HG03521 (cell line): ENCODE measurements around the gene CRYBG3.
A peak's percentile ranks its signal among the peaks of the same experiment; 100 is the strongest.
"Not testable (repeated sequence)": the region's sequence is repeated elsewhere in the genome, so short reads cannot be mapped to it uniquely, and the experiment has no call there.

Experiments used
- ATAC-seq: cut with Tn5 transposase; IDR thresholded peaks from one replicate; pipeline ENCODE4 v1.9.1; 2021; ENCODE audit warnings: mild to moderate bottlenecking, moderate library complexity; ENCODE audit not compliant: unreplicated experiment

The CRYBG3 gene

DNA sequence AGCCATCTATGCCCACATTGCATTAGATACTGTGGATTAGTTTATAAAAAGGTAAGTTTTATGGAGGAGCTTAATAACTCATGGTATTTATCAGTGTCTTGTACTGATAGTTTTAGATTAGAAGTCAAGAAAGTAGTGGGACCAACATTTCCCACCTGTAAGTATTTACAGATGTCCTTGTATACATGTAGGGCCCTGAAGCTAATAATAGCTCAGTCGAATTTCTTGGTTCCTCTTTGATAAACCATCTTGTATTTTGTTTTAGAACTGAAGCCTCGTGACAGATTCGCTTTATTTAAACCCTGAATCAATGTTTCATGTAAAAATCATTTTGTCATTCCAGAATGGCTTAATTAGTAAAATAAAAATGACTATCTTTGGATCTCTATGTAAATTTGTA lies 73.4 kb downstream of the CRYBG3 start:
- peak; percentile 71 for ATAC-seq

DNA sequence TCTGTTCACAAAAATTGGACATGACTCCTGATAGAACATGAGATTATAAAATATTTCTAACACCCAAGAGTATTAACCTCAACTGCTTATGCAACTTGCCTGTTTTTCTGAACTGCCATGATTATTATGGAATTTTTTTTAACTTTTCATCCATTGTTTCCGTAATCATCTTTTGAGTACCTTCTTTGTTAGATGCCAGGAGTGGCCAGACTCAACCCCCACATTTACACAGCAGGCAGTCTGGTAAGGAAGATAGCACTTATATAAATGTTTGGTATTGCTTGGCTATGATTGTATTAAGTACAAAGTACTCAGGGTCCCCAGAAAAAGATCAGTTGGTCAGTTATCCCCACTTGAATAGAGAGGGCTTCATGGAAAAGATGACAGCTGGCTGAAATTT lies 74.3 kb downstream of the CRYBG3 start:
- ATAC-seq = no peak

DNA sequence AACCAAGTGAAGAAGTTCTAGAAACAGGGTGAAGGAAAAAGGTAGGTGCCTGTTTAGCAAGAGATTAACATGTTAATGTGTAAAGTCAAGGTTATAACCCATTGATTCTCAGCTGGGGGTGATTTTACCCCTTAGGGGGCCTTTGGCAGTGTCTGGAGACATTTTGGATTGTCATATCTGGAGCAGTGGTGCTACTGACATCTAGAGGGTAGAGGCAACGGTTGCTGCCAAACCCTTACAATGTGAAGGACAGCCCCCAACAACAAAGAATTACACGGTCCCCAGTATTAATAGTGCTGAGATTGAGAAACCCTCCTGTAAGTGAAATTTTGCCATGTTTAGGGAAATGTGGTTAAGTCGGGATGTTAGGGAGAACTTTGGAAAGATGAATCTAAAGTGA lies 74.7 kb downstream of the CRYBG3 start:
- no peak for ATAC-seq

DNA sequence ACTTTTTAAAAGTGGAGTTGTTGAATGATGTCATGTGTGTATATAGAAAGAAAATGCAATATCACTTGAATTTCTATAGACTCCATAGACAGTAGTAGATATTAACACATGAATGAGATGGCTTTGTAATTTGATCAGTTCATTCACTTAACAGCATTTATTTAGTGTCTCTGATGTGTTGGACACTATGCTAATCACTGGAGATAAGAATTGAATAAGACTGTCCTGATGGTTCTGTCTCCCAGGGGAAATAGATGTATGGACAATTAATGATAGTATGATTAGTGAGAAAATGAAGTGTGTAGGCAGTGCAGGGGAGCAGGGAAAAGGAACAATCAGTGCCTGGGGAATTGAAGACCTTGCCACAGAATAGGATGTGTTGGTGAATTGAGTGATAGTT lies 77.5 kb downstream of the CRYBG3 start:
- no peak for ATAC-seq

DNA sequence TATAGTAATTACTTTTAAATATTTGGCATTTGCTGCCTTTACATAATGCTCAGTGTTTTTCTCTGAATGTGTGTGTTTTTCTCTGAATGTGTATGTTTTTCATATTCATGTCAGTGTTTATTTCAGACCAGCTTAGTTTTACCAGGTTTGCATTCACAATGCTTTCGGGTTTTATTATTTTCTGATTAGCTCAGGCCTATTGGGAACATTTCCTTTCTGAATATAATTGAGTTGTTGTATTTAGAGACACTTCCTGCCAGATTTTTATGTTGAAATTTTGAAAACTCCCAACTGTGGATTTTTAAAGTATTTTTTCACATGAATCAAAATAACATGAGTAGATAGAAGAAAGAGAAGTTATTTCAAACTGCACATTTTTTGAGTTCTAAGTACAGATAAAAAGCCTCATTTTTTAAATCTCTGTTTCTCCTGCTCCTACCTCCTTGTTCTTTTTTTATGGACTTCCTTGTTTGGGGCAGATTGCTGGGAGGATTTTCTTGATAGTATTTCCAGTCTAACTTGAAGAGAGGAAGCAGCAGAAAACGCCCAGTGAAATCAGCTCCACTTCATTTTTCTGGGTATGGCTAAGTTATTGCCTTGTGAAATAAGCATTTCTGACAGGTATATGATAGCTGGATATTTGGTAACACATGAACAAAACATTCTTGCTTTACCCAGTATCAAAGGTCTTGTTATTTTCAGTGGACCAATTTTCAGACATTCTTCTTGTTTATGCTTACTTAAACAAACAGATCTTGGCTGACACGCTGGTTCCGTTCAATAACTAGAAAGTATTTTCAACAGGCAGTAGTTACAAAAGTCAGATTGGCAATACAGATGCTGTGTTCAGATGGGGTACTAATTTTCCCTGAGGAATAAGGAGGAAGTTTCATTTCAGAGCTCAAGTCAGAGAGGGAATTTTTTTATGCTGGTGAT lies 79.8 kb downstream of the CRYBG3 start:
- ATAC-seq = no peak

DNA sequence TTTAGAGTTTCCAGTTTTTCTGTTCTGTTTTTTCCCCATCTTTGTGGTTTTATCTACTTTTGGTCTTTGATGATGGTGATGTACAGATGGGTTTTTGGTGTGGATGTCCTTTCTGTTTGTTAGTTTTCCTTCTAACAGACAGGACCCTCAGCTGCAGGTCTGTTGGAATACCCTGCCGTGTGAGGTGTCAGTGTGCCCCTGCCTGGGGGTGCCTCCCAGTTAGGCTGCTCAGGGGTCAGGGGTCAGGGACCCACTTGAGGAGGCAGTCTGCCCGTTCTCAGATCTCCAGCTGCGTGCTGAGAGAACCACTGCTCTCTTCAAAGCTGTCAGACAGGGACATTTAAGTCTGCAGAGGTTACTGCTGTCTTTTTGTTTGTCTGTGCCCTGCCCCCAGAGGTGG lies 88.0 kb downstream of the CRYBG3 start:
- not testable (repeated sequence) for ATAC-seq

DNA sequence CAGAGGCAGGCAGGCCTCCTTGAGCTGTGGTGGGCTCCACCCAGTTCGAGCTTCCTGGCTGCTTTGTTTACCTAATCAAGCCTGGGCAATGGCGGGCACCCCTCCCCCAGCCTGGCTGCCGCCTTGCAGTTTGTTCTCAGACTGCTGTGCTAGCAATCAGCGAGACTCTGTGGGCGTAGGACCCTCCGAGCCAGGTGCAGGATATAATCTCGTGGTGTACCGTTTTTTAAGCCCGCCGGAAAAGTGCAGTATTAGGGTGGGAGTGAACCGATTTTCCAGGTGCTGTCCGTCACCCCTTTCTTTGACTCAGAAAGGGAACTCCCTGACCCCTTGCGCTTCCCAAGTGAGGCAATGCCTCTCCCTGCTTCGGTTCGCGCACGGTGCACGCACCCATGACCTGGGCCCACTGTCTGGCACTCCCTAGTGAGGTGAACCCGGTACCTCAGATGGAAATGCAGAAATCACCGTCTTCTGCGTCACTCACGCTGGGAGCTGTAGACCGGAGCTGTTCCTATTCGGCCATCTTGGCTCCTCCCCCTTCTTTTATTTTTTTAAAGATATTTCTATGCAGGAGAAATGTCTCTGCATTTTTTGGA lies 88.5 kb downstream of the CRYBG3 start:
- not testable (repeated sequence) for ATAC-seq

DNA sequence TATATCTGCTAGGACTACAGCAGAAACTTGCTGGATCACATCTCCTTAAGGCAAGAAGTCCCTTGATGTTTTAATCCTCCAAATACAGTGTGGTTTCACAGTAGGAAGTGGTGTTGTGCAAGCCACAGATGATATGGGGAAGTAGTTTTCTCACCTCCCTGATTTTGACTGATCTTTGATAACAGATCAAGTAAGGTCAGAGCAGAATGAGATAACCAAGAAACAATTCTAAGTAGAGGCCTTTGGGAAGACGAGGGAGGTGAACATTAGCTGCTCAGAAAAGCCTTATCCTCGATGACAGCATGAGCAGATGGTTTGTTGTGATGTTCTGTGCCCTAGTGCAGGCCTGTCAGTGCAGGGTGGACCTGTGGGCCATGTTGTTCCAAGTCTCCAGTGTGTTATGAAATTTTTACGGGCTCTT lies 89.1 kb downstream of the CRYBG3 start:
- ATAC-seq = no peak

DNA sequence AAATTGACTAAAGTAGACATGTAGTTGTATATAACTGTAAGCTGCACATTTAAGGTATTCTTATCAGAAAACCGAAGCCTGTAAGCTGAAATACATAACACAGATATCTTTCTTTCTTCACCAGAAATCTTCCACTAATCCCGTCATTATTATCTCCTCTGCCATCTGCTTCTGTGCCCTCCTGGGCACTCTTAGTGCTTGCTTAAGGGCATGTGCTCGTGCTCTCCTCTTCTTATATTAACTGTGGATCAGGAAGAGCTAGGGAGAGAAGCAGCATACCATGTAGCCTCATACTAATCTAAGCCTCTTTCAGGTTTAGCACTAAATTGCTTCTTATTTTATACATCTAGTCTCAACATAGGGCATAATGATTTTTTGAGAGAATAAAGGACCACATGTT lies 89.6 kb downstream of the CRYBG3 start:
- no peak for ATAC-seq

DNA sequence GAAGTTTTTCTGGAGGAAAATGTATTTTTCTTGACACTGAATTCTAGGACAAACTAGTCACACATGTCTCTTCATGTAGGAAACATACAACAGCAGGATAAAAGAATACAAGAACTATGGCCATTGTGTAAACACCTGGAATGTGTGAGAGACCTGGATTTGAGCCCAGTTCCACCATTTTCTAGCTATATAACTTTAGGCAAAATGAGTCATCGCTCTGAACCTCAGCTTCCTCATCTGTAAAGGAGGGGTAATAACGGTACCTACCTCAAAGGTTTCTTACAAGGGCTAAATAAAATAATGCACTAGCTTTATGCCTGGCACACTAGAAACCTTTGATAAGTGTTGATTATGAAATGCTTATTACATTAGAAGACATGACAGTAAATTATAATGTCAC lies 92.6 kb downstream of the CRYBG3 start:
- peak; percentile 51 for ATAC-seq

DNA sequence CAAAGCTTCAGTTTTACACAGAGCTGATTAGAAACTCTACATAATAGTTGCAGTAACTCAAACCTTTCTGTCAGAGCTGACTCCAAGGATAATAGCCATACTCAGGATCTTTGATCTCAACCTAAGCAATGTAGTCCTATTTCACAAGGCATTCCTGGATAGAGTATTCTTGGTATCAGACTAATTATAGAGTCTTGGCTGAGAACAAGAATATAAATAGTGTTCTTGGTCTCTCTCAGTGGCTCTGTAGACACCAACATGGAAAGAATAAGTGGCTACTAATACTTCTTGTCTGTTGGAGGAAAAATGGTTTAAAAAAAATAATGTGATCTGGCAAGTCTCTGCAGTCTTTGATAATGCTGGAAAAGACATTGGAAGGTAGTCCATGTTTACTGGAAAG lies 94.8 kb downstream of the CRYBG3 start:
- ATAC-seq = no peak

DNA sequence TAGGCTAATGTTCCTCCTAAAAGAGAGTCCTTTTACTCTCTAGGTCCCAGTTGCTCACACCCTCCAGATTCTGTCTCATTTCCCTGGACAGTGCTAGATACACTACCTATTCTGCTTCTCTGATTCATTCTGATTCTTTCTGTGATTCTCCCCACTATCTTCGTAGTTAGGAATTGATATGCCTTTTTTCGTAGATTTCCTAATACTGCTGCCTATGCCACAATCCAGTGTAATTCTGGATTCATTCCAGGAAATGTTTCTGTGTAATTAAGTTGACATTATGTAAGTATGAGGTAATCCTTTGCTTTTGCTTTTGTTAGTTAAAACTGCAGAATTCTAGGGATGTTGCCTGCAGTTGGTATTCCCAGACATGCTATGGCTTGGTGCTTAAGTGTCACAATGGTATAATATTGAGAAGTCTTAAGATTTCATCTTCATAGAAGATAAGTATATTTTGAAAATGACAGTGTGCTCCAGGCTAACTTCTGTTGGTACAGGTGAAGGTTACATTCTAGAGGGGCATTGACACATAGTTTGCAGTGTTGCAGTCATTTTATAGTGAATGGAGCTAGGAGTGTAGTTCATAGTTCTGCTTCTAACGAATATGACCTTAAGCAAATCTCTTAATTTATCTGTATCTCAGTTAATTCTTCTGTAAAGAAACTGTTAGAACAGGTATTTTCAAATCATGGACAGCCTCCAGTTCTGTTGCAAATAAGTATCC lies 96.2 kb downstream of the CRYBG3 start:
- no peak for ATAC-seq

DNA sequence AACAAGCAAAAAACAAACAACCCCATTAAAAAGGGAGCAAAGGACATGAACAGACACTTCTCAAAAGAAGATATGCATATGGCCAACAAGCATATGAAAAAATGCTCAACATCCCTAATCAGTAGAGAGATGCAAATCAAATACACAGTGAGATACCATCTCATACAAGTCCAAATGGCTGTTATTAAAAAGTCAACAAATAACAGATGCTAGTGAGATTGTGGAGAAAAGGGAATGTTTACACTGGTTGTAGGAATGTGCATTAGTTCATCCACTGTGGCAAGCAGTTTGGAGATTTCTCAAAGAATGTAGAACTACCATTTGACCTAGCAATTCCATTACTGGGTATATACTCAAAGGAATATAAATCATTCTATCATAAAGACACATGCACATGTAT lies 105.9 kb downstream of the CRYBG3 start:
- ATAC-seq = no peak

DNA sequence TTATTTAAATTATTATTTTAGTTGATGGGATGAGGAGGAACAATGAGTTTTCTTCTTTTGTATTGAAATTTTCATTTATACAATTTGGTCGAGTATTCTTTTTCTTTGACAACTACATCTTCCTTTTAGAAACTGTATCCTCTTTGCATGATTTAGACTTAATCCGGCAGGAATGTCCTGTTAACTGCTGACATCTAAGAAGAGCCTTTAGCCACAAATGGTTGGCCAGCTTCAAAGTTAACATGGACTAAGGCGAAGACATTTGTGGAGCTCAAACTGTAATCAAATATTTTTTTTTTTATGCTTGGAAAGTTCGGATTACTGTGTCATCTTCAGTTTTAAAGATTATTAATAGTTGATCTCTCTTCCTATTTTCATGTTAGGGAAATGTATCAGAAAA lies 107.2 kb downstream of the CRYBG3 start:
- no peak for ATAC-seq

DNA sequence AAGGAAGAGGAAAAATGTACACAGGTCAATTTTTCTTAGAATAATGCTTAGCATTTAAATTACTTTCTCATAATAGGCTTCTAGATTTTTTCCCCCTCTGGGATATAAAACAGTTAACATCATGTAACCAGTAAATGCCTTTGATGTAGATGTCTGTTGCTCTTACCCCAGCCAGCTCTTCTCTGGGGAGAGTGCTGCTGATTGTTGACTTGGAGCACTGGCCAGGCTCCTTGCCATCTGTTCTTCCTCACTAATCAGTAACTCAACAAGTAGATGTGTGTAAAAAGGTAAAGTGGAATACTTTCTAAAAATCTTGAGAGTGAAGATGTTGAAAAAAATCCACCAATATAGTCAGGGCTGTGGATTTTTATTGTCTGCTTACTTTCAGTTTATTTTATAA lies 108.2 kb downstream of the CRYBG3 start:
- no peak for ATAC-seq

DNA sequence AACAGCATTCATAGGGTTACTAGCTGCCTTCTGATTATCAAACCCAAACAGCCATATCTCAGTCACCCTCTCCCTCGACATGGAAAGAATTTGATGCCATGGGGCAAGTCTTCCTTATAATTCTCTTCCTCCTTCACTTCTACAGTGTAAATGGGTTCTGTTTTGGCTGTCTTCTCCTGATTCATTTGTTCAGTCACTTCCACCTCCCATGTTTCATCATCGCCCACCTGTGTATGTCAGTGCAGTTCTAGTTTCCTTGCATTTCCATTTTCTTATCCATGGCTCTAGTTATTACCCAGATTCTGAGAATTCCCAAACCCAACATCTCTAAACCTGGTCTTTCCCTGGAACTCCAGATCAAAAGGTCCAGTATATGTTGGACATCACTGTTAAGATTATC lies 109.4 kb downstream of the CRYBG3 start:
- no peak for ATAC-seq

DNA sequence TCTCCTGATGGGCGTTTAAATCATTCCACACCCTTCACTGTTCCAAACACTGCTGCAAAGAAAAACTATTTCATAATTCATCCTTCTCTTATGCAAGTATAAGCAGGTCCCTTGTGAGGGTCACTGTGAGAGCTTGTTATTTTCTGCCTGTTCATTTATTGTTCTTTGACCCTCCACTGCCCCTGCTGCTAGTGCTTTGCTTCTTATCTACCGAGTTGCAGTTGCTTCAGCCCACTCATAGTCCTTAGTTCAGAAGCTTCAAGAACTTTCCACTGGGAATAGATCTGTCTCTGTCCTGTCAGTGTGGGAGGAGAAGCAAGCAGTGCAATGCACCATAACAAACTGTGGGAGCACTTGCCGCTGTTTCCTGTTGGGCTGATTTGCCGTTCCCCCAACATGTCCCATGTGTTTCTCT lies 110.6 kb downstream of the CRYBG3 start:
- ATAC-seq = no peak

DNA sequence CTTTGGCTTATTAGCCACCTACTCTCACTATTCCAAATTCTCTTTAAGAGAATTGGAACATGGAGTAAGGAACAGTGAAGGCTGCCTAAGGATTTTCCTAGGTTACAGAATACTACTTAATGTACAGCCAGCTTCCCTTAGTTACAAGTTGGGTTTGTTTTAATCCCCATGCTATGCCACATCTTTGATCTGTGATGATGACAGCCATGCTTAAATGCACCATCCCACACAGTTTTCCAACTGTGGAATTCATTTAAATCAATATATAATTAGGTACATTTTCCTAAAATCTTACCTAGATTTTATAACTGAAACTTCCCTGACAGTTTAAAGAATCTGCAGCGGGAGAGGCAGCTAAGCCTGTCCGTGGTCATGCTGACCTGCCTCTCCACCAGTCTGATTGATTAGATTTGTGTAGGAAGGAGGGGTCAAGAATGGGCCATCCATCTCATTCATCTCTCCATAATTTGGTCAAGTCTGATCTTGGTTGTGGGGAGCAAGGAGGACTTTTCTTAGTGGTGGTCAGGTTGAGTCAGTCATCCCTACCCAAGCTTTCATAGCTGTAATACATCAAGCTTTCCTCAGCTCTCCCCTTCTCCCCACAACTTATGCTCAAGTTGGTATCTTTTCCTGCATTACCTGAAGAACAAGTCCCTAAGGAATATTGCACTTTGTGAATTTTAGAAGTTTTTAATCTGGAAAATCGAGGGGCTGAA lies 113.3 kb downstream of the CRYBG3 start:
- ATAC-seq = no peak

DNA sequence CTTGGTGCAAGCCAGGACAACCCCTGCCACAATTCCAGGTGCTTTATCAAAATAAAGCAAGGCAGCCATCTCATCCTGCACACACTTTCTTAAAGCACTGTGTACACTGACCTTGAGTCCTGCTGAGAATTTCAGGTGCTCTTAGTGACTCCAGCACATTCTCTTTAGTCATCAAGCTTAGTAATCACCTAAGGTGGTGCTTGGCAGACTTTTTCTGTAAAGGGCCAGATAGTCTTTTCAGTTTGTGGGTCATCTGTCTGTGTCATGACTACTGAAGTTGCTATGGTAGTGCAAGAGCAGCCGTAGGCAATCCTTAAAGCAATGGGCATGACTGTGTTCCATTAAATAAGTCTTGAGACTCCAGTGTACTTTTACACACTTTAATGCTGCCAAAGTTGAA lies 114.0 kb downstream of the CRYBG3 start:
- no peak for ATAC-seq

DNA sequence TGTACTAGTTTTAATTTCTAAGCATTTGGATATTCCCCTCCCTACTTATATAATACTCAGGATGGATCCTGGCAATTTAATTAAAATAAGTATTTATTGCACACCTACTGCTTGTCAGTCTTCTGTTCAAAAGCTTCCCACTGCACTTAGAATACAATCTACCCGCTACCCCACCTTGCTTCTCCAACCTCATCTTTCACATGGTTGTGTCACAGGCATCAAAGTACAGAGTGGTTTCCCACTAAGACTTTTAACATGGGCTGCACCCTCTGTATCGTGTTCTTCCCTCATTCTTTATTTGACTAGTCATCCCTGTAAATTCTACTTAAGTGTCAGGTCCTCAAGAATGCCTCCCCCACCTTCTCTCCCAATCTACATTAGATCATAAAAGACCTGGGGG lies 115.4 kb downstream of the CRYBG3 start:
- no peak for ATAC-seq

DNA sequence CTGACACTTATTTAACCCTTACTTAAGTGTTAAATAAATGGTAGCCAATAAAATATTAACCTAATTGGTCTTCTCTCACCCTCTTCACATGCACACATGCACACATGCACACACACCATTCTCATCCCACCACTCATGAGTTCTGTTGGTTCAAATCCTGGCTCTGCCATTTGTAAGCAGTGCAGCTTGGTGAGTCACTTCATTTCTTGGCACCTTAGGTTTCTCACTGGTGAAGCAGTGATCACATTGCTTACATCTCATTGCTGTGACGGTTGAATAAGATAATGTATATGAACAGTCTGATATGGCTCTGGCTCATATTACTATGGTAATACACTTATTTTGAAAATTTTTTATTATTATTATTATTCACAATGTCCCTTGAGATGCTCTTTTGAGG lies 116.6 kb downstream of the CRYBG3 start:
- no peak for ATAC-seq
